ENCODE measurements around the gene POLR1E.

Gene POLR1E

DNA sequence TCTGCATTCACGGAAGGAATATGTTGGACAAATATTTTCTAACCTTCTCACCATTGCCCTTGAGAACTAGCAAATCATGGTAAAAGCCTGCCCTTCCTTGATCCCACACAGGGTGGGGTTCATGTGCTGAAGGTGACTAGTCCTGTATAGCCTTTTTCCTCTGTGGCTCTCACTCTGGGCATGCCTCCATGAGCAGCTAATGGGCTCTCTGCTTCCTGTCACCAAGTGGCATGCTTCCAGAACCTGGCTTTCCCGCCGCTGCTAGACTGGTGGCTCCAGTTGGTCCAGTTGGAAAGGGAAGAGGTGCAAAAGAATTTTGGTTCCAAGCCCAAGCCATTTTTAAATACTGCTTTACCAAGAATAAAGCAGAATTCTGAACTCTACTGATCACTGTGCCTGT, 54.9 kb downstream of the POLR1E start:
- no peak for DNase-seq (ENCODE audit: low spot score)

- DNase-seq (ENCODE audit: low spot score): no peak
Observed at GRCh38 chr9:37541465-37541864, 55.7 kb downstream of the POLR1E start.

- DNase-seq (ENCODE audit: low spot score): no peak
Observed at GRCh38 chr9:37542488-37542887, 56.7 kb downstream of the POLR1E start.

- no peak for DNase-seq (ENCODE audit: low spot score)
Observed at GRCh38 chr9:37542895-37543294, 57.1 kb downstream of the POLR1E start.

- no peak for DNase-seq (ENCODE audit: low spot score)
Observed at GRCh38 chr9:37543468-37543867, 57.7 kb downstream of the POLR1E start.

DNA sequence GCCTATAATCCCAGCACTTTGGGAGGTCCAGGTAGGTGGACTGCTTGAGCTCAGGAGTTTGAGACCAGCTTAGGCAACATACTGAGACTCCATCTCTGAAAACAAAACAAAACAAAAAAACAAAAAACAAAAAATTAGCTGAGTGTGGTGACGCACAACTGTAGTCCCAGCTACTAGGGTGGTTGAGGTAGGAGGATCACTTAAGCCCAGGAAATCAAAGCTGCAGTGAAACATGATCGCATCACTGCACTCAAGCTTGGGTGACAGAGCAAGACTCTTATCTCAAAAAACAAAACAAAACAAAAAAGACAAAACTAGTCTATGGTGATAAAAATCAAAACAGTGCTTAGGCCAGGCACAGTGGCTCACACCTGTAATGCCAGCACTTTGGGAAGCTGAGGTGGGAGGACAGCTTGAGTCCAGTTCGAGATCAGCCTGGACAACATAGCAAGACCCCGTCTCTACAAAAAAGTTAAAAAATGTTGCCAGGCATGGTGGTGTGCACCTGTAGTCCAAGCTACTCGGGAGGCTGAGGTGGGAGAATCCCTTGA, 61.7 kb downstream of the POLR1E start:
- DNase-seq (ENCODE audit: low spot score): no peak

- no peak for DNase-seq (ENCODE audit: low spot score)
Observed at GRCh38 chr9:37549527-37549926, 63.8 kb downstream of the POLR1E start.

GRCh38 chr9:37550781-37551180, 65.0 kb downstream of the POLR1E start:
- DNase-seq (ENCODE audit: low spot score): no peak

GRCh38 chr9:37551468-37551867, 65.7 kb downstream of the POLR1E start:
- DNase-seq (ENCODE audit: low spot score): no peak

DNA sequence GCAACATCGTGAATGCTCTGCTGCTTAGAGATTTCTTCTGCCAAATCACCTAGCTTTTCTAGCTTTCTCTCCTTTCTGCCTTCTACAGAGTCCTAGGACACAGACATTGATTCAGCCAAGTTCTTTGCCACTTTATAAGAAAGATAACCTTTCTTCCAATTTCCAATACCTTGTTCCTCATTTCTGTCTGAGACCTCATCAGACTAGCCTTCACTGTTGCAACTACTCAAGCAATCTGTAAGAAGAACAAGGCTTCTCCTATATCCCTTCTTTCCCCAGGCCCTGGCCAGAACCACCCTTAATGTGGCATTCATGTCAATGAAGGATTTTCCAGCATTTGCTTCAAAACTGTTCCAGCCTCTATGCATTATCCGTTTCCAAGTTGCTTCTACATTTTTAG, 66.1 kb downstream of the POLR1E start:
- no peak for DNase-seq (ENCODE audit: low spot score)
